Nucleus accumbens (tissue), 56 donors: ENCODE results near the gene TELO2.
"Not testable (repeated sequence)": the region's sequence is repeated elsewhere in the genome, so short reads cannot be mapped to it uniquely, and the experiment has no call there.

Source experiments
- DNase-seq, 56 donors: peaks; one replicate each; lab custom pipeline; 2025; lab: John Stamatoyannopoulos, UW

Gene TELO2

GRCh38 chr16:1474796-1475551 is 18.2 kb upstream of the TELO2 start, which contains the start of gene CLCN7:
Gene CLCN7, minus strand, starts transcription at chr16:1475028. Its CDS starts 54 bp downstream, at chr16:1474974.
- peak in 54 of 56 donors; percentile 27 to 93 (median 81) for DNase-seq

GRCh38 chr16:1475552-1476114 is 17.5 kb upstream of the TELO2 start:
- DNase-seq, result no peak

GRCh38 chr16:1477033-1477432 is 16.1 kb upstream of the TELO2 start:
- DNase-seq, result no peak

- DNase-seq, result not testable (repeated sequence)
Observed at GRCh38 chr16:1478937-1479336, 14.2 kb upstream of the TELO2 start.

GRCh38 chr16:1481906-1482835 is 11.0 kb upstream of the TELO2 start:
- no peak for DNase-seq

- no peak for DNase-seq
Observed at GRCh38 chr16:1485847-1486496, 7.2 kb upstream of the TELO2 start.

- DNase-seq, result no peak
Observed at GRCh38 chr16:1486551-1487390, 6.4 kb upstream of the TELO2 start.

- DNase-seq, result no peak
Observed at GRCh38 chr16:1487395-1488053, 5.6 kb upstream of the TELO2 start.

GRCh38 chr16:1488054-1488601 is 5.0 kb upstream of the TELO2 start:
- no peak for DNase-seq

- DNase-seq, result no peak
Observed at GRCh38 chr16:1488619-1489018, 4.5 kb upstream of the TELO2 start, which contains the start of gene PTX4. Gene PTX4, minus strand, starts transcription at chr16:1488944. Its CDS starts 35 bp downstream, at chr16:1488909.

- no peak for DNase-seq
Observed at GRCh38 chr16:1489077-1489476, 4.1 kb upstream of the TELO2 start.

GRCh38 chr16:1491327-1491726 is 1.8 kb upstream of the TELO2 start:
- DNase-seq, result no peak

GRCh38 chr16:1492082-1492922 is 858 bp upstream of the TELO2 start:
- peak in 1 of 56 donors; percentile 30 for DNase-seq

- peak in 1 of 56 donors; percentile 31 for DNase-seq
Observed at GRCh38 chr16:1493746-1494094, 560 bp downstream of the TELO2 start.

GRCh38 chr16:1494129-1494640 is 1.0 kb downstream of the TELO2 start:
- DNase-seq, result no peak

- DNase-seq, result no peak
Observed at GRCh38 chr16:1494711-1495110, 1.6 kb downstream of the TELO2 start.

GRCh38 chr16:1495211-1495888 is 2.2 kb downstream of the TELO2 start:
- no peak for DNase-seq
